ENCODE data around the gene SULF2. TPM values are rescaled to one million over a fixed set of nuclear protein-coding genes. Genes with fewer than 3 reads are reported as not detected.
A peak's percentile ranks its signal among the peaks of the same experiment; 100 is the strongest.

SULF2 gene
- total and polyA plus RNA-seq, 9 of the 15 experiments (the other 6 are each of a cell fraction or from before 2014, with no cell fraction given): 0.33 TPM; not detected in 8

DNA sequence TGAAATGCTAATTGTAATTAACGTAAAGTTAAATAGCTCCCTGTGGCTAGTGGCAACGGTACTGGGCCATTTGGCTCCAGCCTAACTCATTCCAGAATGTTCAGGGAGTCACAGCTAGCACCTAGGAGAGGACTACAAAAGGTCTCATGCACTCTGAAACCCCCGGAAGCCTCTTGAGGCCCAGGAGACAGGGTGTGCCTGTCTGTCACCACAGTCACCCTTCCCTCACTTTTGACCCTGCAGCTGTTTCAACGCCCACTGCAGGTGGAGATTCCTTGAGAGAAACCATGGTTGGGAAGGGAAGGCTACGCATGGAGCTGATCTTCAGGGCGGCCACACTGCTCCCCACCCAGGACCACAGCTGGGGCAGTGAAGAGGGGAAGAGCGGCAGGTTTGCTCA lies 58.6 kb downstream of the SULF2 start:
- in situ Hi-C loops (cut with MboI) (no loop called here), intact Hi-C loops (cut with micrococcal nuclease) (loop anchor here (5.0 kb wide), 1 partner anchor 49 kb away; no protein-coding TSS in a partner anchor)
- TF ChIP-seq EGR1 (conservative IDR thresholded peaks at IDR 0.05) (no peak), MAFK (IDR thresholded peaks at IDR 0.05; ENCODE audit: low read length) (no peak), ZNF445 (CRISPR knock-in tag; IDR thresholded peaks at IDR 0.05; ENCODE audit: low read depth) (no peak)
- TF ChIP-seq, protein P1, sequence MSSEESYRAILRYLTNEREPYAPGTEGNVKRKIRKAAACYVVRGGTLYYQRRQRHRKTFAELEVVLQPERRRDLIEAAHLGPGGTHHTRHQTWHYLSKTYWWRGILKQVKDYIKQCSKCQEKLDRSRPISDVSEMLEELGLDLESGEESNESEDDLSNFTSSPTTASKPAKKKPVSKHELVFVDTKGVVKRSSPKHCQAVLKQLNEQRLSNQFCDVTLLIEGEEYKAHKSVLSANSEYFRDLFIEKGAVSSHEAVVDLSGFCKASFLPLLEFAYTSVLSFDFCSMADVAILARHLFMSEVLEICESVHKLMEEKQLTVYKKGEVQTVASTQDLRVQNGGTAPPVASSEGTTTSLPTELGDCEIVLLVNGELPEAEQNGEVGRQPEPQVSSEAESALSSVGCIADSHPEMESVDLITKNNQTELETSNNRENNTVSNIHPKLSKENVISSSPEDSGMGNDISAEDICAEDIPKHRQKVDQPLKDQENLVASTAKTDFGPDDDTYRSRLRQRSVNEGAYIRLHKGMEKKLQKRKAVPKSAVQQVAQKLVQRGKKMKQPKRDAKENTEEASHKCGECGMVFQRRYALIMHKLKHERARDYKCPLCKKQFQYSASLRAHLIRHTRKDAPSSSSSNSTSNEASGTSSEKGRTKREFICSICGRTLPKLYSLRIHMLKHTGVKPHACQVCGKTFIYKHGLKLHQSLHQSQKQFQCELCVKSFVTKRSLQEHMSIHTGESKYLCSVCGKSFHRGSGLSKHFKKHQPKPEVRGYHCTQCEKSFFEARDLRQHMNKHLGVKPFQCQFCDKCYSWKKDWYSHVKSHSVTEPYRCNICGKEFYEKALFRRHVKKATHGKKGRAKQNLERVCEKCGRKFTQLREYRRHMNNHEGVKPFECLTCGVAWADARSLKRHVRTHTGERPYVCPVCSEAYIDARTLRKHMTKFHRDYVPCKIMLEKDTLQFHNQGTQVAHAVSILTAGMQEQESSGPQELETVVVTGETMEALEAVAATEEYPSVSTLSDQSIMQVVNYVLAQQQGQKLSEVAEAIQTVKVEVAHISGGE (CRISPR knock-in tag; IDR thresholded peaks at IDR 0.05): peak in 1 of 3 experiments; percentile 70; a peak in 2 of 6 replicates
- Histone ChIP-seq H3K4me1 (replicated peaks in 1 of 2; ENCODE audit: control insufficient read depth in 2 of 2, insufficient read depth in 2 of 2, low read length in 2 of 2) (0 out of 5 replicates have a peak, but pooled peaks cover 0 to 6% of the 10 kb centered on the region in 2 experiments), H3K27ac (ENCODE audit: extremely low read depth, low read depth, low read length) (no peak overlapping the region), H3K9ac (ENCODE audit: insufficient read depth in 1 of 2, low read depth in 2 of 2, low read length in 2 of 2) (no peak overlapping the region), H3K4me3 (no peak overlapping the region), H4K20me1 (replicated peaks; ENCODE audit: control insufficient read depth, insufficient read depth, low read length) (no peaks in the 10 kb centered on the region), H3K9me3 (replicated peaks; ENCODE audit: control insufficient read depth, insufficient read depth, low read depth, low read length) (no peaks in the 10 kb centered on the region; the same call in 1 of the 2 replicates), H3K4me2 (ENCODE audit: insufficient read depth, low read length) (no peak overlapping the region), H3K36me3 (ENCODE audit: control insufficient read depth, insufficient read depth, low read length) (no peaks in the 10 kb centered on the region), H3K79me2 (ENCODE audit: control insufficient read depth, insufficient read depth, low read length) (no peaks in the 10 kb centered on the region), H3K9me1 (ENCODE audit: control insufficient read depth, insufficient read depth, low read length) (no peaks in the 10 kb centered on the region), H2AFZ (ENCODE audit: low read depth, low read length) (no peak overlapping the region), H3K27me3 (ENCODE audit: control insufficient read depth in 2 of 2, insufficient read depth in 2 of 2, low read length in 2 of 2) (peaks cover 19 to 51% of the 10 kb centered on the region in 2 experiments; a peak in 4 of 5 replicates)
- FAIRE-seq: no peak
- POLR2A ChIA-PET: interaction anchor here (0.6 kb wide), 1 partner anchor 287 kb away, joined by 3 read pairs; no protein-coding TSS in a partner anchor
- DNase-seq (ENCODE audit: extremely low read depth in 1 of 4, low spot score in 3 of 4): no peak
- BruUV-seq (replicated peaks): no TSS peak
- ATAC-seq: no peak
- 7% methylated on average over 6 of the region's 7 CpGs for WGBS (ENCODE audit: insufficient coverage, low coverage, missing lambda C conversion rate)
- CTCF ChIA-PET (ENCODE audit: low intra/inter-chr PET ratio): no interaction called here
